GM18526 (cell line): ENCODE measurements around the gene CLPTM1L.
A peak's percentile ranks its signal among the peaks of the same experiment; 100 is the strongest.

Experiments
- POLR2A ChIP-seq: IDR thresholded peaks from 3 replicates; pipeline ENCODE4 v1.6.1; 2011; ENCODE audit not compliant: insufficient read length; ENCODE audit errors: extremely low read depth

CLPTM1L gene

DNA sequence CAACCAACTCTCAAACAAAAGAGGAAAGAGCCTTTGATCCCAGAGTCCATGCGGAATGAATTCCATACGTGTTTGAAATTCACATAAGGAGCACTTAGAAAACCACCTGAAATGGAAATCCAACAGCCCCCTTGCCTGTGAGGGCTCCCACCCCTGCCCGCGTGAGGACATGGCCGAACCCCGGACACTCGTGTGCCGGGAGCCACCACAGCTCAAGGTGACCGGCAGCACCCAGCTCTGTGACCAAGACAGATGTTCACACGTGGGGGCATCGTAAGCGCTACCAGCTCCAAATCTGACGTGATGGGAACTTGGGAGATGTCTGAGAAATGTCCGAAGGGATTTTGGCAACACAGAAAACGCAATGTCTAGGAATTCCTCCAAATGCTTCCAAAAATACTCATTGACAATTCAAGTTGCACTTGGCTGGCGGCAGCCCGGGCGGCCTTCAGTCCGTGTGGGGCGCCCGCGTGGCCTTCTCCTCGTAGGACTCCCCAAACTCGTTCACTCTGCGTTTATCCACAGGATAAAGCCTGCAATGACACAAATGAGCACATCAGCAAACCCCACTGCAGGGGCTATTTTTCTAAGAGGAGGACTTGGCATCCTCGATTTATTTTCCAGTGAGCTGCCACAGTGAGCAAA lies 26.9 kb downstream of the CLPTM1L start:
- no peak for TF ChIP-seq POLR2A

DNA sequence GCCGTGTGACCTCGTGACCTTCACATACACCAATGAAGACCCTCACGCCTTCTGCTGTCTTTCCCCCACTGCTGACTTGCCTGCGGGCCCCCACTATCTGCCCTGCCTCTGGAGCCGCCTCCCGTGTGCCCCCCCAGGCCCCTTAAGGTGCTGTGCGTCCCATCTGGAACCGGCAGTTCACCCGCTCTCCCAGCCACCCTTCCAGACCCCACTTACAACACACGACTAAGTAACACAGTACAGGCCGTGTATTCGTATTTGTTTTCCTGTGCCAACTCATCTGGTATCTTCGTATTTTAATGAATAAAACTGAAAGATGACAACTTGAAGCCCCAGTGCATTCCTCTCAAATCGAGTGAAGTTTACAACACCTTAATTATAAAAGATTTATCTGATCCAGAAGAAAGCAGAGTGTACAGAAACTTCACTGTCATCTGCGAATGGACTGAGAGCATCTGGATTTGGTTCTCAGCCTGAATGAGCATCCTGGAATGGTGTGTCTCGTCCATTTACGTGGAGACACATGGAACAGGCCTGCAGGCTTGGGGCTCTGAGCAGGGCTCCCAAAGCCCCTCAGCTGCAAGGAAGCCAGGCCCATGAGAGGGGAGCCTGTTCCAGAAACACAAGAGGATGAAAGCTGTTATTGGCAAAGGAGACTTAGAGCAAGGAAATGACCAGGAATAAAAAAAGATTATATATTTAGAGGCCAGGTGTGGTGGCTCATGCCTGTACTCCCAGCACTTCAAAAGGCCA lies 28.1 kb downstream of the CLPTM1L start:
- TF ChIP-seq POLR2A = peak; percentile 14

DNA sequence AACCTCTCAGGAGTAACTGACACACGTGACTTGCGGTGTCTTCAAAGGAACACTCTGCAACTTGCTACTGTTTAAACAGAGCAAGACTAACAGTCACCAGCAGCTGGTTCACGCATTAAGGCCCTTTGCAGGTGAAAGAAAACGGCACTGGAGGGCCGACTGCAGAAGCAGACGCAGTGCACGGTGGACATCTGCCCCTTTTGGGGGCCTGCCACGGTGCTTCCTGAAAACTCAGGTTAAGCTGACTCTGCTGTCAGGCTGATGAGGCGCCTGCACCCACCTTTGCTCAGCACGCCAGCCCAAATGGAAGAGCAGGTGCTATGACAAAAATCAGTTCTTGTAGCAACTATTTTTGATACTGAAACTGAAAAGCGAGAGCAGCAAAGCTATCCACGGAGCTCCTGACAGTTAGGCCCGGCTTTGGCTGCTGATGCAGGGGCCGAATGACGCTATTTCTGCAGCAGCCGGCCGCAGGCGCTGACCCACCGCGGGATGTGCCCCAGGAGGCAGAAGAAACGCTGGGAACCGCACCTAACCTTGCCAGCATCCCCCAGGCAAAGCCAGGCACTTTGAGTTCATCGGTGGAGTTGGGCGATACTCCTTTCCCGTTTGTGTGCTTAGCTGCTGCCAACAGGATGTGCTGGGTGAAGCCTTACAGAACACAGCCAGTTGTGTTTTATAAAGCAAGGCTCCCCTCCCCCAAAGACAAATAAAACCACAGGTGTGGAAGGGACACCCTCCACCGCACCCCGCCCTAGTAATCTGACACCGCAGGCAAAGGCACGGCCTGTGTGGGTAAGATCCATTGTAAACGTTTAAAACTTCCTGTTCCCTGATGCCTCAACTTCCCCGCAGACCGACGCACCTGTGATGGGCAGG lies 29.0 kb downstream of the CLPTM1L start:
- TF ChIP-seq POLR2A = peak; percentile 30

DNA sequence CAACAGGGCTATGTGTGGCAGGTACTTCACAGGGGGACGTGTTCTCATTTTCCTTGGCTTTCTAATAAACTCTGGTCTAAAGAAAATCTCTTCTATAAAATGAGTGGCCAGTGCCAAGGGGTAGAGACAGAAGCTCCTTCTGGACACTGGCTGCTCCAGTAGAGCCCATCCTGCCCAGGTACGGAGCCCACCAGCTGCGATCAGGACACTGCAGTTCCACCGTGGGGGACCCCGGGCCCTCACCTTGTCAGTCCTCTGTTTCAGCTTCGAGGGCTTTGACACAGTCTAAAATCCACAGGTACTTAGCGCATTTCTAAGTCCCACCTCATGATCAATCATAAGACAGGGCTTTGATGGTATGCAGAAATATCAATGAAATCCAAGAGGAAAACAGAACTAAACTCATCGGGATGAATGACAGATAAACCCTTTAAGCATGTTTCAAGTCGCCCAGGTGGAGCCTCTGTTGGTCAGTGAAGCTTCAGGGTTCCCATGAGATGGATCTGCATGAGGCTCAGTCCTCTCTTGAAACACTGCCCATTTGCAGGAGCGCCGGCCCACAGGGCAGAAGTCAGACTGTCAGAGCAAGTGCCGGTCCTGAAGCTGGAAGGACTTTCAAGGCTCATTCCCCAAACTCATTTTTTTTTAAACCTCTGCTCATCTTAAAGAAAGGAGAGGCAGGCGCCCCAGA lies 29.7 kb downstream of the CLPTM1L start:
- TF ChIP-seq POLR2A = no peak

DNA sequence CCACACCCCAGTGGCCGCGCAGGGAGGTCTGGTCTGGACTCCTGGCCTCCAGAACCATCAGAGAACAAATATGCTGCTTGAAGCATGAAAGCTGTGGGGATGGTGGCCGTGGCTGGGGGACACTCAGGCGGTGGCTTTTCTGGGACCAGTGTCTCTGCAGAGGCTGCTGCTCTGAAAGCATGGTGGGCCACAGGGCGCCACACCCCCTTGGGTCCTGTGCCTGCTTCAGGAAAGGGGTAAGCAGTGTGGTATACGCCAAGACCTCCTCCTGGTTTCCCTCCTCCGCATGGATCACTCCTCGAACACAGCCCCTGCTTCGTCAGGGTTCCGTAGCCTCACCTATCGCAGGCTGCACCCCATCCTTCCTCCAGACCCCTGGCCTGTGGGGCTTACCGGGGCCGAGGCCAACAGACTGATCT lies 30.3 kb downstream of the CLPTM1L start:
- no peak for TF ChIP-seq POLR2A

DNA sequence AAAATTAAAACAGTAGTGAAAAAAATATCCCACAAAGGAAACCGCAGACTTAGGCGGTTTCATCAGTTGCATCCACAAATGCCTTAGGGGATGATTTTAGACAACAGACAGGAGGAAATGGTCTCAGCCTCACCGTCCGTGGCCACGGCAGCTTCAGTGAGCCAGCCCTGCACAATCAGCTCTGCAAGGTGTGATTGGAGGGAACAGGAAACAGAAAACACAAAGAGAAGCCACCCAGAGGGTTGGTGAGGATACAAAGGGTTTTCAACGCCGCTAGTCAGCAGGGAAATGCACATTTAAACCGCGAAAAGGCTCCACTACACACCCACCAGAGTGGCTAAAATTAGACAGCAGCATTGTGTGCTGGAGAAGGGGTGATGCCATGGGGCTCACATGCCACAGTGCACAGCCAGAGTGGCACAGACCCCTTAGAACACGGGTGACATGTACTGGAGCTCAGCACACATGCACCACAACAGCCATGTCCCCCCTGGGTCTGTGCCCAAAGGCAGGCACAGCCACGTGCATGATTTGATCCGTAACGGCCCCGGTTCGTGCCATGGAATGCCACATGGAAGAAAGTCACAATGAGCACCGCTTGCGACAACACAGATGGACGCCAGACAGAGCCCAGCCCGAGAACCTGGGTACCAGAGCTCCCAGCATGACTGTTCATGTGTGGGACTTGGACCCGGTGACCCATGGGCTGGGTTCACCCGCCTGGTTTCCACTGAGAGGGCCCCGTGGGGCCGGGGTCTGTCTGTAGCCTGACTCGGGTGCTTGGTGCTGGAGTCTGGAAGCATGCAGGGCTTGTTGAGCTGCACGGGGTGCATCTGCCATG lies 31.7 kb downstream of the CLPTM1L start:
- no peak for TF ChIP-seq POLR2A

DNA sequence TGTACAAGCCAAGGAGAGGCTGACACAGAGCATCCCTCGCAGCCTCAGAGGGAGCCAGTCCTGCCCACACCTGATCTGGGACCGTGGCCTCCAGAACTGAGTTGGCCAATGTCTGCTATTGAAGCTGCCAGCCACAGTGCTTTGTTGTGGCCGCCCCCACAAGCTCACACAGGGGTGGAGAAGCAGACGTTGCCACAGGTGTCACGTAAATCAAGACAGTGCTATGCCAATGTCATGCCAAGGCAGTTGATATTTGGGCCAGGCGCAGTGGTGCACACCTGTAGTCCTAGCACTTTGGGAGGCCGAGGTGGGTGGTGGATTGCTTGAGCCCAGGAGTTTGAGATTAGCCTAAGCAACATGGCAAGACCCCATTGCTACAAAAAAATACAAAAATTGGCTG lies 32.7 kb downstream of the CLPTM1L start:
- no peak for TF ChIP-seq POLR2A

DNA sequence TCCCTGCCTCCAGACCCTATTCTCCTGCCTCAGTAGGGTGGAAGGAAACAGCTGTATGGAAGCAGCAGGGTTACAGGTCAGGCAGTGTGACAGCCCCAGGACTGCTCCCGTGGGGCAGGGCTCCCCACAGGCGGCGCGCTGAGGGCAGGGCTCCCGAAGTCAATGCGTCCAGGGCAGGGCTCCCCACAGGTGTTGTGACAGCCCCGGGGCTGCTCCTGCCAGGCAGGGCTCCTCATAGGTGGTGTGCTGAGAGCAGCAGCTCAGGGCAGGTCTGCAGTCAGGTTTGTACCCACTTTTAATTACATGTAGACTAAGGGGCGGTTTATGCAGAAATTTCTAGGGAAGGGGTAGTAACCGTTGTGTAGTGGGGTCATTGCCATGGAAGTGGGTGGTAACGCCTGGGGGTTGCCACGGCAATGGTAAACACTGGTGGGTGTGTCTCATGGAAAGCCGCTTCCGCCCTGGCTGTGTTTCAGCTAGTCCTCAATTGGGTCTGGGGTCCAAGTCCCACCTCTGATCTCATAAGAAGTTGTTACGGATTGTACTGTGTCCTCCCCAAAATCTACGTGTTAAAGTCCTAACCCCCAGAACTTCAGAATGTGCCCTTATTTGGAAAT lies 33.4 kb downstream of the CLPTM1L start:
- no peak for TF ChIP-seq POLR2A

DNA sequence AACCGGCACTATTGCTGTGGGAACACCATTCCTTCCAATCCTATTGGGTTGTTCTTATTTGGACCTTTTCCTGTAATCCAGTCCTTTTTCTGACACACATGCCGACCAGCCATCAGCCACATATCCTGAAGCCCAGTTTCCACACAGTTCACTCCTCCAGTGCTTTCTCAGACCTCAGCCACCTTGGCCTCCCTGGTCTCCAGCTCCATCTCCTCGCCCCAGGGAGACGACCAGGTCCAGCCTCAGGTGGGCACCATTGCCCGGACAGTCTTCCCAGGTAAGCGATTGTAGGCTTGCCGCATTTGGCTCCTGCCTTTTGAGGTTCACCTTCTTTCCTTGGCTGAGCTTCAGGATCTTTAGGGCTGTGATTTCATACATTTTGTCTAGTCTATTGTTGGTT lies 34.8 kb downstream of the CLPTM1L start:
- no peak for TF ChIP-seq POLR2A

DNA sequence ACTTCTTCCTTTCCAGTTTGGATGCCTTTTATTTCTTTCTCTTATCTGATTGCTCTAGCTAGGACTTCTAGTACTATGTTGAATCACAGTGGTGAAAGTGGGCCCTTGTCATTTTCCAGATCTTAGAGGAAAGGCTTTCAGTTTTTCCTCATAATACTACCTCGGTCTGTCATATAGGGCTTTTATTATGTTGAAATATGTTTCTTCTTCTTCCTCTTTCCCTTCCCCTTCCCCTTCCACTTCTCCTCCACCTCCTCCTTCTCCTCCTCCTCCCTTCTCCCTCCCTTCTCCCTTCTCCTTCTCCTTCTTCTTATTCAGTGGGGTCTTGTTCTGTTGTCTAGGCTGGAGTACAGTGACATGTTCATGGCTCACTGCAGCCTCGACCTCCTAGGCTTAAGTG lies 40.9 kb downstream of the CLPTM1L start:
- no peak for TF ChIP-seq POLR2A

DNA sequence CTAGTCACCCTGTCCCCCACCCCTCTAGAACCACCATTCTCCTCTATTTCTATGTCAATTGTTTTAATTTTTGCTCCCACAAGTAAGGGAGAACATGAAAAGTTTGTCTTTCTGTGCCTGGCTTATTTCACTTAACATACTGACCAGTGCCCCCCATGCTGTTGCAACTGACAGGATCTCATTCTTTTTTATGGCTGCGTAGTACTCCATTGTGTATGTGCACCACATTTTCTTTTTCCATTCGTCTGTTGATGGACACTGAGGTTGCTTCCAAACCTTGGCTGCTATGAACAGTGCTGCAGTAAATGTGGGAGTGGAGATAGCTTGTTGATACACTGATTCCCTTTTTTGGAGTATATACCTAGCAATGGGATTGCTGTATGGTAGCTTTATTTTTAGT lies 42.6 kb downstream of the CLPTM1L start:
- no peak for TF ChIP-seq POLR2A

DNA sequence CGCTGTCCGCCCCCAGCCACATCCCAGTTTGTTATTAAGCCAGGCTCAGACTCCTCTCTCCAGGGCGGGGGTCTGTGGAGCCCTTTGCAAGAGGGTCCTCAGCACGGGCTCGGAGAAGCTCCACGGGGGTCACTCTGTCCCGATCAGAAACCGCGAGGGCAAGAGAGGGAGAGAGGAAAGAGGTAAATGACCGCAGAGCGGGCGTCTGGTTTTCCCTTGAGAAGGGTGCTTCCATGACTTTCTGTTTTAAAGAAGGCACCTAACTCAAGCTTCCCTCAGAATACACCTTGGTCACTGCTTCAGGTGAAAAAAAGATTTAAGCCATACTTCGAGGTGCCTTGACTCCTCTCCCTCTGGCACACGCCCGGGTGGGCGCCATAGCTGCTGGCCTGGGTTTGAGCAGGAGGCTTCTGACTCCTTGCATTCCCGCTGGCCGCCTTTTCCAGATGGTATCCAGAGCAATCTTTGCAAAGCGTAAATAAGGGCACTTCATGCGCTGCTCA lies 44.3 kb downstream of the CLPTM1L start:
- TF ChIP-seq POLR2A = no peak

DNA sequence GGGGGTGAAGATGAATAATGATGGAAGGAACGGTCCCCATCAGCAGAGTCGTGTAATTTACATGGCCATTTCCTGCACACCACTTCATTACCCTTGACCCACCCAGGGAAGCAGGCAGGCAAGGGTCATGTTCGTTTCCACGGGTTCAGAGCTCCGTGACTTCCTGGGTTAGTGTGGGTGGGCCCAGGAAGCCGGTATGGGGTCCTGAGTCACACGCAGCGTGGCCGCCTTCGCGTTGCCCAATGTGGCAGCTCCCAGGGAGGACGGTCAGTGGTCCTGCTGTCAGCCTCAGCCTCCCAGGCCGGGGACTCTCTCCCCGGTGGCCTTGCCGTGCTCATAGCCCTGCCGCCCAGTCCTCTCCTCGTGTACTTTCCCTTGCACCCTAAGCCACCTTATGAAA lies 44.9 kb downstream of the CLPTM1L start:
- no peak for TF ChIP-seq POLR2A

DNA sequence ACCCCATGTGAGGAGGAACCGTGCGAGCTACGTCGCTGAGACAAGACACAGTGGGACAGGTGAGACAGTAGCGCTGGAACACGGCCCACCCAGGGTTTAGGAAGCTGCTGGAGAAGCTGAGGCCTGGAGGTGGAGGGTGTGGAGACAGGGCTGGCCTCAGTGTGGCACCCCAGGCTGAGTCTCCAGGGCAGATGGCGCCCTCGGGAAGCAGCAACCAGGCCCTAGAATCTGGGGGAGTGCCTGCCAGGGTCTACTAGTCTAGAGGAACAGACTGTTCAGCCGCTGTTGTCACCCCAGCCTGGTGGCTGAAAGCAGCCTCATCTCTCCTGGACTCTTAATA lies 45.4 kb downstream of the CLPTM1L start:
- no peak for TF ChIP-seq POLR2A
